Central memory CD4-positive, alpha-beta T cell (primary cell): Measurements from ENCODE around the gene ZNF33B.

Source experiments
- DNase-seq: peaks from one replicate; pipeline ENCODE4 v3.0.0; 2022
- total RNA-seq, 3 experiments: gene quantifications; one replicate each; lab custom pipeline; 2026; lab: John Stamatoyannopoulos, UW

Gene ZNF33B
- total RNA-seq: 11.5 to 119 (median 68.1) reads per million in 3 experiments

GRCh38 chr10:42638055-42638820, at the start of gene ZNF33B:
Gene ZNF33B (minus strand): TSS chr10:42638570. CDS start chr10:42636928, 1,642 bp downstream.
- peak; percentile 93 for DNase-seq

GRCh38 chr10:42684517-42684916, 46.1 kb upstream of the ZNF33B start:
- no peak for DNase-seq

DNA sequence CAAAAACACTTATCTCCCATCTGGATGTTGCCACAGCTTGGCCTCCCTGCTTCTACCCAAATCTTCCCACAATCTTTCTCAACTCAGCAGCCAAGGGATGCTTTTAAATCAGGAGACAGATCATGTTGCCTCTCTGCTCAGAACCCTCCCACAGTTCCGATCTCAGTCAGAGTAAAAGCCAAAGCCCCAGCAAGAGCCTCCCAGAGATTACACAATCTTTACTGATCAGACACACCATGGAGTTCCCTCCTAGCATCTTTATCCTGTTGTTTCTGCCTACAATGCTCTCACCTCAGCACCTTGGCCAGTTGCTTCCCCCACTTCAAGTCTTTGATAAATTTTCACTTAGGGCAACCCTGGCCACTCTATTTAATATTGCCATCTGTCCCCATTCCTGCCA, 41.9 kb upstream of the ZNF33B start:
- DNase-seq: no peak

DNA sequence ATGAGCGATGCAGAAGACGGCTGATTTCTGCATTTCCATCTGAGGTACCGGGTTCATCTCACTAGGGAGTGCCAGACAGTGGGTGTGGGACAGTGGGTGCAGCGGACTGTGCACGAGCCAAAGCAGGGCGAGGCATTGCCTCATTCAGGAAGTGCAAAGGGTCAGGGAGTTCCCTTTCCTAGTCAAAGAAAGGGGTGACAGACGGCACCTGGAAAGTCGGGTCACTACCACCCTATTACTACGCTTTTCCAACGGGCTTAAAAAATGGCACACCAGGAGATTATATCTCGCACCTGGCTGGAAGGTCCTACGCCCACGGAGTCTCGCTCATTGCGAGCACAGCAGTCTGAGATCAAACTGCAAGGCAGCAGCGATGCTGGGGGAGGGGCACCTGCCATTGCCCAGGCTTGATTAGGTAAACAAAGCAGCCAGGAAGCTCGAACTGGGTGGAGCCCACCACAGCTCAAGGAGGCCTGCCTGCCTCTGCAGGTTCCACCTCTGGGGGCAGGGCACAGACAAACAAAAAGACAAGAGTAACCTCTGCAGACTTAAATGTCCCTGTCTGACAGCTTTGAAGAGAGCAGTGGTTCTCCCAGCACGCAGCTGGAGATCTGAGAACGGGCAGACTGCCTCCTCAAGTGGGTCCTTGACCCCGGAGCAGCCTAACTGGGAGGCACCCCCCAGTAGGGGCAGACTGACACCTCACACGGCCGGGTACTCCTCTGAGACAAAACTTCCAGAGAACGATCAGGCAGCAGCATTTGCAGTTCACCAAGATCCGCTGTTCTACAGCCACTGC, 27.0 kb upstream of the ZNF33B start:
- peak; percentile 0 for DNase-seq

DNA sequence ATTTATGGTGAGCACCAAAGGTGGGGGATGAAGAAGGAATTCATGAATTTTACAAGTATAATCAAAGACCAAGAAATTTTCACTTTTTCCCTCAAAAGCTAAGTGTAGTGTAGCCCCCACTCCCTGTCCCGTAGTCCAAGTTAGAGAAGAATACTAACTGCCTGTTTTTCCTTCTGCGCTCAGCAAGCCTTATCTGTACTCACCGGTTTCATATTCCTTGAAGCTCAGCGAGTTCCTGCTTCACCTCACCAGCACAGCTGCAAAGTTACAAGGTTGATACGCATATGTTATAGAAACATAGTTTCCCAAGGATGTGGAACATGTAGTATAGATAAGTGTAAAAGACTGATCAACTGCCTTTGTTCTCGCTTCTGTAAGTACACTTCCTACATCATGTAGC, 16.0 kb upstream of the ZNF33B start:
- DNase-seq: no peak

DNA sequence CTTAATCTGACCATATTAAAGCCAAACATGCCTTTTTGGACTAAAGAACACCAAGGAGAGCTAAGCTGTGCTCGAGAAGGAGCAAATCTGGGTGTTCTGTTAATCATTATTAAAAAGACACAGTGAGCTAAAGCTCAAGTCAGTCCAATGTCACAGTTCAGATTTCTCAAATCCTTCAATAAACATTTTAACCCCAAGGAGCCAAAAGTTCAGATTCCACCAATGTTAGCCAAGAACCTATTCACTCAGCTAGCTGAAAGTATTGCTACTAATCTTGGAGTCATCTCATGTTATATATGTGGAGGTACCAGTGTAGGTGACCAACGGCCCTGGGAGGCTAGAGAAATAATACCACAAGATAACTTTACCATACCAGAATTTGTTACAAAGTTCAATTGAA, 14.5 kb upstream of the ZNF33B start:
- DNase-seq: no peak

GRCh38 chr10:42650374-42650773, 12.0 kb upstream of the ZNF33B start:
- DNase-seq: no peak

- no peak for DNase-seq
These were observed 10.1 kb upstream of the ZNF33B start for GRCh38 chr10:42648512-42648911.

DNA sequence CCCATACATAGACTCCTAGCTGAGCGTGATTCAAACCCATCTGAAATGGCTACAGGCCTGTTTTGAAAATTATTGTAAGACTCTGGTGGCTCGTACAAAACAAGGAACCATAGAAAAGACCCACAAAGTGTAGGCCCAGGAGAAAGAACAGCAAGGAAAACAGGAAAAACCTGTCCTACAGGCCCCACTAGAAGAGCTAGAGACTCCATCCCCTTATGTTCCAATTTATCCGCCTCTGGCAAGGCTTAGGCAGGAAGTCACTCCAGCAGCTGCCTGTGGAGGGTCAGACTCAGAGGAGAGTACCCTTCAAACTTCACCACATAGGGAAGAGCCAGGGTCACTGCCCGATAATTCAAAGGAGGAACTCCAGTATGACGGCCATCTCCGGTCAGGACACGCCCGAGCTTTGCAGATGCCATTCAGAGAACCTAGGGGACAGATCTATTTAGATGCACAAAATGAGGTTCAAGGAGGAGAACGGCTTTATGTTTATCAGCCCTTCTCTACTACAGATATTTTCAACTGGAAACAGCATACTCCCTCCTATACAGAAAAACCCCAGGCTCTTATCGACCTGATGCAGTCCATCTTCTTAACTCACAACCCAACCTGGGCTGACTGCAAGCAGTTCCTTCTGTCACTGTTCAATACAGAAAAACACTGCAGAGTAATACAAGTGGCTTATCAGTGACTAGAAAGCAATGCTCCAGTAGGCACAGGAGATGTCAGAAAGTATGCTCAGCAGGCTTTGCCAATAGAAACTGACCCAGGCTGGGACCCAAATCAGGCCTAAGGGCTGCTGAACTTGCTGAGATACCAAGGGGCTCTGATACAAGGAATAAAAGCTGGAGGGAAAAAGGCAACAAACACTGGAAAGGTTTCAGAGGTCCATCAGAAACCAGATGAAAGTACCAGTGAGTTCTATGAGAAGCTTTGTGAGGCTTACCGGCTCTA, 8.6 kb upstream of the ZNF33B start:
- DNase-seq: no peak

GRCh38 chr10:42646214-42646613, 7.8 kb upstream of the ZNF33B start:
- no peak for DNase-seq

GRCh38 chr10:42645516-42645915, 7.1 kb upstream of the ZNF33B start:
- DNase-seq: no peak

DNA sequence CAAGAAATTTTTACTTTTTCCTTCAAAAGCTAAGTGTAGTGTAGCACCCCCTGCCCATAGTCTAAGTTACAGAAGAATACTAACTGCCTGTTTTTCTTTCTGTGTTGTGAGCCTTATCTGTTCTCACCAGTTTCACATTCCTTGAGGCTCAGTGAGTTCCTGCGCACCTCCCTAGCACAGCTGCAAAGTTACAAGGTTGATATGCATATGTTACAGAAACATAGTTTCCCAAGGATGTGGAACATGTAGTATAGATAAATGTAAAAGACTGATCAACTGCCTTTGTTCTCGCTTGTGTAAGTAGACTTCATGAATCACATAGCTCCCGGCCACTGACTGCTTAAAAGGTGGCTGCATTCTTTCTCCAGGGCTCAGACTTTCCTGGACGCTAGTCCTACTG, 6.7 kb upstream of the ZNF33B start:
- DNase-seq: no peak

- DNase-seq: no peak
These were observed 2.4 kb upstream of the ZNF33B start for GRCh38 chr10:42640610-42641229.

DNA sequence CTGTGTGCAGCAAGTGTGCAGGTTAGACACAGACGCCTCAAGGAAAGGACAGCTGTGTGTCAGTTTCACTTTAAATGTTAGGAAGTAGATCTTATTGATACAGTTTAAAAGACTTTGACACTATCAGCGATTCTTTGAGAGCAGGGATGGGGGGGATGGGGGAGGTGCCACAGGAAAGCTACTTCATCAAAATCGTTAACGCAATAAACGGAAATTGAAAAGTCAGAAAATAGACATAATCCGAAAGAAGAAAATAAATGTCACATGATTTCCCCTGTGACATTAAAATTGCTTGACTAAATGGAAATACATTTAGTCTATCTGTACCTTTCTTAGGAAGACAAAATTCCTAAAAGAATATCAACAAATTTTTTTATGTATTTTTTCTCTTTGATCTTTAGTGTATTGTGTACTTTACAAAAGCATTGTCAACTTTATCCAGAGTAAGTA, 476 bp upstream of the ZNF33B start:
- no peak for DNase-seq

DNA sequence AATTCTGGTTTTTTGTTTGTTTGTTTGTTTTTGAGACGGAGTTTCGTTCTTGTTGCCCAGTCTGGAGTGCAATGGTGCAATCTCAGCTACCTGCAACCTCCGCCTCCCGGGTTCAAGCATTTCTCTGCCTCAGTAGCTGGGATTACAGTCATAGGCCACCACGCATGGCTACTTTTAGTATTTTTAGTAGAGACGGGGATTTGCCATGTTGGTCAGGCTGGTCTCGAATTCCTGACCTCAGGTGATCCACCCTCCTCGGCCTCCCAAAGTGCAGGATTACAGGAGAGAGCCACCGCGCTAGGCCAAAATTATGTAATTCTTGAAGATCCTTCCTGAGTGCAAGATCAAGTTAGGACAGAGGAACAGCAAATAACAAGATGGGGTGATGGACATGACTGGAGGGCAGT, 719 bp downstream of the ZNF33B start:
- no peak for DNase-seq

DNA sequence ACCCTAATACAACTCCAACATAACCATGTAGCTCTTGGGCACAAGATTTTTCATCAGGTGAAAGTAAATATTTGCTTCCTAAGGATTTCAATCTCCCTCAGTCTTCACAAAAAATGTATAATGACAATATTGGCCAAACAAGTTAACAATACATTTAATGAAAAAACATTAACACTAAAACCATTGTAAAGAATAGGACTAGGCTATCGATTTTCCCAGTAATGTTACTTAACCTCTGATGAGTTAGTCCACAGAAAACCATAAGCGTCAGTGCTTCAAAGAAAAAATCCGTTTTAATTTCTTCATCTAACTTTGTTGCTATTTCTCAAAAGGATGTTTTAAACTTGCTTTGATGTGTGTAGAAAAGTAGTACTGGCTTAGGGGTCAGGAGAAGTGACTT, 1.2 kb downstream of the ZNF33B start:
- DNase-seq: no peak

DNA sequence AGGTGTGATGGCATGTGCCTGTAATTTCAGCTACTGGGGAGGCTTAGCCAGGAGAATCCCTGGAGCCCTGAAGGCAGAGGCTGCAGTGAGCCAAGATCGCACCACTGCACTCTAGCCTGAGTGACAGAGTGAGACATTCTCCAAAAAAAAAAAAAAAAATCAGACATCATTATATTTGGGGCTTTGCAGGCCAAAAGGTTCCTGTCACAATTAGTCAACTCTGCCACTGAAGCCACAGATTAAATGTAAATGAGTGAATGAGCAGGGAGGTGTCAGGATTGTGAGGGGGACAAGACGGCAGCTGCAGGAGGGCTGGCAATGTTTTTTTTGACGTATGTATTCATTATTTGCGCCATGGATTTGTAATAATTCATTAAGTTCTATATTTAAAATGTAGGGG, 3.3 kb downstream of the ZNF33B start:
- no peak for DNase-seq

- DNase-seq: no peak
These were observed 5.8 kb downstream of the ZNF33B start for GRCh38 chr10:42632564-42632963.

DNA sequence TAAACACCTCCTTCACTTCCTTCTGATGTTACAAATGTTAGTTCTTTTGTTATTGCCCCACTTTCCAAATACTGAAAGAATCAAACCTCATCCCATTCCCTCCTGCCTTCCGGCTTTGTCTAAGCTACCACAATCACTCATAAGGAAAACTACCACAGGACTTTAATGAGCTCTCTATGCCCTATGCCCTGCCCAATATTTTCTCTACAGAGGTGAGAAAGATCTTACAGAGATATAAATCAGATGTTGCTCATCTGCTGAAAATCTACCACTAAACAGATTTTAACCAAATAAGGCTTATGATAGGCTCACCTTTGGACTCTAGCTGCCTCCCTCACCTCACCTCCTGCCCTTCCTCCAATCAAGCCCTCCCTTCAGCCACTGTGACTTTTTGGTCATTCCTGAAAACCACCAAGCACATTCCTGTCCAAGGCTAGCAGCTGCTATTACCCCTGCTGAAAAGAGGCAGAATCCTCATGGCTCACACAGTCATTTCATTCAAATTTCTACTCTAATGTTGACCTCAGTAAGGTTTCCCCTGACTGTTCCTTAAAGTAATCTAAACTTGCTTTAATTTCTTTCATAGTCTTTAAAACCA, 7.7 kb downstream of the ZNF33B start:
- DNase-seq: no peak

DNA sequence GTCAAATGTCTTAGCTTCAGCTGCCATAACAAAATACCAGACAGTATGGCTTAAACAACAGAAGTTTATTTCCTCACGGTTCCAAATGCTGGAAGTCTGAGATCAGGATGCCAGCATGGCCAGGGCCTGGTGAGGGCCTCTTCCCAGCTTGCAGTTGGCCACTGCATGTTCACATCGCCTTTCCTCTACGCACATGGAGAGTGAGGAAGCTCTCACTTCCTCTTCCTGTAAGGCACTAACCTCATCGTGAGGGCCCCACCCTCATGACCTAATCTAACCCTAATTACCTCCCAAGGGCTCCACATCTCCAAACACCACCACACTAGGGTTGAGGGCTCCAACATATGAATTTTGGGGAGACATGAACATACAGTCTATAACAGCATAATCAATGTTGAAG, 14.4 kb downstream of the ZNF33B start:
- no peak for DNase-seq

GRCh38 chr10:42618424-42618823, 19.9 kb downstream of the ZNF33B start:
- DNase-seq: no peak

- no peak for DNase-seq
These were observed 23.0 kb downstream of the ZNF33B start for GRCh38 chr10:42615419-42615818.
